Stimulated activated CD4-positive, alpha-beta T cell treated with anti-CD3 and anti-CD28 coated beads, Interleukin-12 subunit alpha, Interleukin-12 subunit beta, amount 100 ng/mL, for 4 hours (primary cell): ENCODE results near the gene OSM.
A peak's percentile ranks its signal among the peaks of the same experiment; 100 is the strongest.

Experiments
- DNase-seq: peaks from one replicate; pipeline ENCODE4 v3.0.0-alpha.2; 2020

The OSM gene

DNA sequence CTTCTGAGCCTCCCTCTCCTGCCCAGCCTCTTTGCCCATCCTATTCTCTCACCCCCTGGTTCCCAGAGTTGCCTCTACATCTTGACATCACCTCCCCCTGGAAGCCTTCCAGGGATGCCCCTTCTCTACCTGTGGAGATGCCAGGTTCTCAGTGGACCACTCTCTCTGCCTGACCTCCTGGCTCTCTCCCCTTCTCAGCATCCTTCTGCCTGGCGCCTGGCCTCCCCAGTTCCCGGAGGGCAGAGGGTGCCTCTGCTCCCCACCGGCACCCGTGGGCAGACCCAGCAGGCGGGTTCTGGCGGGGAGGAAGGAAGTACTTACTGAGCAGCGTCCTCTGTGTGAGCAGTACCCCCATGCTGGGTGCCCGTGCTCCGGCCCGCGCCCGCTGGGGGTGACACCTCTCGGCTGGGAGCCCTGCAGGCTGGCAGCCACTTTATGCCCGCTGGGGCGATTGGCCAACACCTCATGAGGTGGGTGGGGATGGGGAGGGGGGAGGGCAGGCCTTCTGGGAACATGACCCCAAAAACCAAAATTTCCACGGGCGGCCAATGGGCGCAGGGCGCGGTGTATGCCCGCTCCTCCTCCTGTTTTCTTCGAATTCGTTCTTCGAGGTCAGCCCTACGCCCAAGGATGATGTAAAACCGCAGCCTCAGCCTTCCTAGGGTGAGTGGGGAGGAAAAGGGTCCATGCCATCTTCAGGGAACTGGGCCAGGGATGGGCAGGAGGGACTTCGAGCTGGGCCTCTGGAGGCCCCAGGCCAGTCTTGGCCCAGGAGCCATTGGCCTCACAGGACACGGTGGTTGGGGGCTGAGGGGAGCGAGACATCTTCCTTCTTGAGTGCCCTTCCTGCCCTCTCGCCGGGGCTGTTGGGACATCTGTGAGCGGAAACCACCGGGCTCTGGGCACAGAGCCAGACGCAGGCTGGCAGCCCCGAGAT lies at the start of gene OSM:
OSM (minus strand) TSS at position 407 of the 937 bp plus-strand sequence; CDS start at position 355, 52 bp downstream.
- DNase-seq, result peak; percentile 57

DNA sequence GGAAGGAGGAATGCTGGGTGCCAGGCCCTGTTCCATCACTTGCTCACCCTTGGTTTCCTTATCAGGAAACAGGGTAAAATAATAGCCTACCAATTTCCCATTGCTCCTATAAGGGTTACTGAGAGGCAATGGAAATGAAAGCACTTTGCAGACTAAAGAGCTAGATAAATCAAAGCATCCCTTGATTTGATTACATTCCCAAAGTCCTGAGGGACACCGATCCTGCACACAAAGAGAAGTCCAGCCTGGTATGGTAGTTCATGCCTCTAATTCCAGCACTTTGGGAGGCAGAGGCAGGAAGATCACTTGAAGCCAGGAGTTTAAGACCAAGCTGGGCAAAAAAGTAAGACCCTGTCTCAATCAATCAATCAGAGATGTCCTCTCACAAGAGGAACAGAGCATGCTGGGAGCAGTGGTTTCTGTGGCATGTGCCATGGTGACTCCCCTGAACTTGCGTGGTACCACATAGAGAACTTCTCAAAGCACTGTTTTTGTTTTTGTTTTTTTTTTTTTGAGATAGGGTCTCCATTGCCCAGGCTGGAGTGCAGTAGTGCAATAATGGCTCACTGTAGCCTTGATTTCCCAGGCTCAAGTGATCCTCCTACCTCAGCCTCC lies 49.4 kb upstream of the OSM start:
- DNase-seq, result no peak

- no peak for DNase-seq
Observed at GRCh38 chr22:30314915-30315314, 48.3 kb upstream of the OSM start.

DNA sequence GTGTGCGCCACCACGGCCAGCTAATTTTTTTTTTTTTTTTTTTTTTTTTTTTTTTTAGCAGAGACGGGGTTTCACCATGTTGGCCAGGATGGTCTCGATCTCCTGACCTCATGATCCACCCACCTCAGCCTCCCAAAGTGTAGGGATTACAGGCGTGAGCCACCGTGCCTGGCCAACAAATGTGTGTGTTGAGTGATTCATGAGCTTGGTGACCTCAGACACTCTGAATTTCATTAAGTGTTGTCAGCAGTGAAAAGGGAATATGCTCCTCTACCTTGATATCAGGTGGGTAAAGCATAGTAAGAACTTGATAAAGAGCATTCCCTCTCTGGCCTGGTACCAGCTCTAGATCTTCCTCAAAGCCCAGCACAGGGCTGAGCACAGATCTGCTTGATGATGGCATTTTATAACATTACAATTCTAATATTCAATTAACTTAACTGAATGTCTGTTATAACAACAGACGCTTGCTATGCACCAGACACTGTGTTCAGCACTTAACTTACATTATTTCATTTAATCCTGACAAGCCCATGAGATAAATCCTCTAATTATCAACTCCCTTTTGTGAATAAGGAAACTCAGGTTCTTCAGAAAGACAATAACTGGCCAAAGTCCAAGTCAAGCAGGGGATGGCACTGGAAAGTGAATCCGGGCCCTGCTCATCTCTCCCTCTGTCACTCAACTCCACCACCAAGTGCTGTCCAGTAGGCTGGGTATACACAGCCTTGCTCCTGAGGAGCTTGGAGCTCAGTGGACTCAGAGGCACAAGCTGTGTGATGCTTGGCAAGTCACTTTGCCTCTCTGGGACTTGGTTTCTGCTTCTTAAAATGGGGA lies 47.1 kb upstream of the OSM start:
- no peak for DNase-seq

DNA sequence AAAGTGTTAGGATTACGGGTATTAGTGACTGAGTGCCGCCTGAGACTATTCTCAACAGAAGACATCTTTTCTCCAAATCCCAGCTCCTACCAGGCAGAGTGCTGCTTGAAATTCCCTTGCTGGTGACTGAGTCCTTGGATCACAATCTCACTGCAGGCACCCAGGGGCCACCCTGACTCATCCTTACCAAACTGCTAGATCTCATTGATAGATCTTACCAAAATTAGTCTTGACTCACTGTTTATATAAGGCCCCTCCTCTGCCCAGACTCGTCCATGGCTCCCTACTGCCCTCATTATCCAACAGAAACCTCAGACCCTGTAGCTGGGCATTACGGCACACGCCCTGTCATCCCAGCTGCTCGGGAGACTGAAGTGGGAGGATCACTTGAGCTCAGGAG lies 45.4 kb upstream of the OSM start:
- DNase-seq, result no peak

DNA sequence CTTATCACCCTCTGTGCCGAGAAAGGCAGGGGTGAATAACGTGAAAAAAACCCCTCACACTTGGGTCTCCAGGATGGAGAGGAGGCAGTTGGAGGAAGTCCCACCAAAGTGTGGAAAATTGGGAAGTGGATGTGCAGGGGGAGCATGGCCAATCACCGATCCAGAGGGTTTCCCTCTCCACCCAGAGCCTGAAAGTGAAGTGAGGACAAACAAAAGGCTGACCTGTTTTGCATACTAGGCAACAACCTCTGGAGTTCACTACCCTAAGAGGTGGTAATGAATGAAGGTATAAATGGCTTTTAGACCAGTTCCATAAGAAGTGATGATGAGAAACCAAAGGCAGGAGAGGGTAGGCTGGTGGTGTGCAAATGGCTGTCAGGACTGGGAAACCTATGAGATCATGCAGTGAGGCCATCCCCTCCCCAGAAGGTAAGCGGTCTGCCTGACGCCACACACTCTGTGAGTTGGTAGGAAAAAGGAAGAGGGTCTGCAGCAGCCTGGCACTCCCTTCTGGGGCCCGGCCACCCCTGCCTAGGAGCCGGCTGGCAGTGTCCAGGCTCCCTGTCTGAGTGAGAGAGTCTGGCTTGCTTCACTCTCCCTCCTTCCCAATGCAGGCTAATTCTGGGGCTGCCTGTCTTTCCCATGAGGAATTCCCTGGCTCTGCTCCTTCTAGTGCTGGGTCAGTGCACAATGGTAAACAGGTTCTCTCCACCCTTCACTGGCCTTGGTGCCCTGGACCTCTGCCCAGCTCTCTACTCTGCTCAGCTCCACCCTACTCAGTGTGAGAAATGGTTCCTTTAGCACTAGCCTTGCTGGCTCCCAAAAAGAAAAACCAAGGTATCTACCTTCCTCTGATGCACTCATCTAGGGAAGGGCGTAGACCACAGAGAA lies 44.5 kb upstream of the OSM start:
- no peak for DNase-seq

- no peak for DNase-seq
Observed at GRCh38 chr22:30309951-30310741, 43.5 kb upstream of the OSM start.

DNA sequence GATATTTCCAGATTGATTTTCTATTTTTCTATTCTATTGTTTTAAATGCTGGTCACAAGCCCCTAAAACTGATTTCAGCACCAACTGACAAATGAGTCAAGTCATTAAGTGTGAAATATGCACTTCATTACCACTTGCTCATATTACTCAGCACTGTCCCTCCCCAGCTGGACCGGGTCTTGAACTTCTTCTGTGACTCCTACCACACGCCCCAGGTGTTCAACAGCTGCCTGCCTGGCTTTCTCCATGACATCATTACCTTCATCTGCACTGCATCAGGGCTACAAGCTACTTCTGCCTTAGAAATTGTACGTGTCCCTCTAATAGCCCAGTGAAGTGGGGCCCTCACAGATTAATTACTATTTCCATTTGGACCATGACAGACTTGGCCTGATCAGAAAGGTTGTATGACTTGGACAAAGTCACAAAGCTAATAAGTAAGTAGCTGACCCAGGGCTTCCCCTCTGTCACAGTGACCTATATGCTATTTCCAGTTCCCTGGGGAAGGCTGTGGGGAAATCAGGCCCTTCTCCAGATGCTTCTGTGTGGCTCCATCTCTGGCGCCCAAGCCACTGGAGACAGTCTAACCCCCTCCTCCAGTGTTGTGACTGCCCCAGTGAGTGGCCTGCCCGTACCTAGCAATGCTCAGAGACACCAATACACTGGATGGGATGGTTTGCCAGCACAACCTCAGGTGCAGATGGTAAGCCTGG lies 42.0 kb upstream of the OSM start:
- DNase-seq, result no peak

DNA sequence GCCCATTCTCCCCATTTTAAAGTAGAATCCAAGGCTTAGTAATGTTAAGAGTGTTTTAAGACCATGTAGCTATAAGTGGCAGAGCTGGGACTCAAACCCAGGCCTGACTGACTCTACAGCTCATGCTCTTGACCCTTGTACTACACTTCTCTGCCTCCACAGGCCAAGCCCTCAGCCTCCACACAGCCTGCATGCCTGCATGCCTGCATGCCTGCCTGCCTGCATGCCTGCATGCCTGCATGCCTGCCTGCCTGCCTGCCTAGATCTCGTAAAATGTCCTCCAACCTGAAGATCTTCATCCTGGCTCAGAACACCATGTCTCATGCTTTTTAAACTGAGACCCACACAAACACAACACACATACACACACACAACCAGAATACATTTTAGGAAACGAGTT lies 41.4 kb upstream of the OSM start:
- DNase-seq, result no peak

- DNase-seq, result no peak
Observed at GRCh38 chr22:30307041-30307574, 40.5 kb upstream of the OSM start.

DNA sequence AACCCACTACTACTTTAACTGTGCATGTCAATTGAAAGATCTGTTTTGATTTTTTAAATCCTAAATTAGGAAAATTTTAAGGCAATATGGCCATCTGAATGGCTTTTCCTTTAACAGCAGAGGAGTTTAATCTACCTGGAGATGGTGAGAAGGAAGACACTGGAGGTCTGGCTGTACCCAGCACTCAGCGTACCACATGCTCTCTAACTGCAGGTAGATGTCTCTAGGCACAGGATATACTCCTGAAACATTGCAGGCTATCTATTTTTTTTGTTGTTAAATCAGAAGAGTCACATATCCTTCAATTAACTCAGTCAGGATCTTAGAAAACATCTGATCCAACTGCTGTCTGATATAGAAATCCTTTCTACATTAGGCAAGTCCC lies 40.0 kb upstream of the OSM start:
- DNase-seq, result no peak

DNA sequence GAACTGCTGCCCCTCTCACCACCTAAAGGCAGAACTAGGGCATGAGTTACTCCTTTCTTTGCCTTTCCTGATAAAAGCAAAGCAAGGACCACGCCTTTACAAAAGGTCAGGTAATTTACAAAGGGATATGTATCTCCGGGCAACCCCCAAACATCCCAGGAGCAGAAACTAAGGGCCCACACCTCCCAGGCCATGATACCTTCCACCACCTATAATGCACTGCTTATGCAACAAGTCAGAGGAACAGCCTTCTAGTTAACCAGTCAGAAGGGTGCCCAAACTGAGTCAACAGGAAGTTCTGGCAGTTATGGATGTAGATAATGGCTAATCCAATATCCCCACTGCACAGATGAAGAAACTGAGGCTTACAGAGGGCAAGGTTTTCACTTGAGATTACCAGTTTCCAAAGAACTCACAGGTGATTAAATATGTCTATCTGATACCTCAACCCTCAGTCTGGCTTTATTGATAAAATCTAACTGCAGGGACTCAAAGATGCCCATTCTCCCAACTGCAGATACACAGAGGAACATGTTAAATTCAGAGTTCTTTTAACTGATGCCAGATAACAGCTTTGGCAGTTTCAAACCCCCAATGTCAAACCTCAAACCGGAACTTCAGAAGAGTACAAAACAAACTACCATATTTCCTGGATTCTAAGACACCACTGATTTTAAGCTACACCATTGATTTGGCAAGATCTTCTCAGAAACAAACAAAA lies 39.4 kb upstream of the OSM start:
- no peak for DNase-seq

GRCh38 chr22:30305519-30305905 lies 38.9 kb upstream of the OSM start:
- no peak for DNase-seq

DNA sequence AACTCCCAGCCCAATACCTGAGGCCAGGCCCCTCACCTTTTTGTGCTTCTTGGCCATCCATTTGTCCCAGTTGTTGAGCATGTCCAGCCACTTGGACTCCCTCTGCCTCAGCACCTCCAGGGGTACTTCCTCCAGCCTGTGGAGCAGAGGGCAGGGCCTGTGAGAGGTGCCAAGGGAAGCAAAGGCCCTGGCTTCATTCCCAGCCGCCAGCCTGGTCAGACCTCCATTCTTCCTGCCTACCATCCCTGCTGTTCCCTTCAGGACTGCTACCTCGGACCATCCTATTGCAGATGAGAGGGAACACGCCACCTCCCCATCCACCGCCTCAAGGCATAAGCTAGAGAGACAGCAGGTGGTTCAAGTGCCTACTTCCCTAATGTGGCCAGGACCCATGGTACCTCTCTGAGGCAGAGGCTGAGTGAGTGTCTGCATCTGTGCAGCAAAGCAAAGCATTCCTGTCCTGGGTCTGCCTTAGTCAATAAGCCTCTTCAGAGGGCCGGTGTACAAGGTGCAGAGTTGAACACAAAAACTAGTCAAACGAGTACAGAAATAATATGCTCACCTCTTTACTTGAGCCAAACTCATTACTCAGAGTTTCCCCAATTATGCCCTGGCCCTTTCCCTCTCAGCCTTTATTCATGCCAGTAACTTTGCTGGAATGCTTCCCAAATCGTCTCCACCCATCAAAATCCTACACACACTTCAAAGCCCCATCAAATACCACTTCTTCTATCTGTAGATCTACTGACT lies 38.0 kb upstream of the OSM start:
- DNase-seq, result no peak

GRCh38 chr22:30302810-30303138 lies 36.1 kb upstream of the OSM start:
- DNase-seq, result no peak

DNA sequence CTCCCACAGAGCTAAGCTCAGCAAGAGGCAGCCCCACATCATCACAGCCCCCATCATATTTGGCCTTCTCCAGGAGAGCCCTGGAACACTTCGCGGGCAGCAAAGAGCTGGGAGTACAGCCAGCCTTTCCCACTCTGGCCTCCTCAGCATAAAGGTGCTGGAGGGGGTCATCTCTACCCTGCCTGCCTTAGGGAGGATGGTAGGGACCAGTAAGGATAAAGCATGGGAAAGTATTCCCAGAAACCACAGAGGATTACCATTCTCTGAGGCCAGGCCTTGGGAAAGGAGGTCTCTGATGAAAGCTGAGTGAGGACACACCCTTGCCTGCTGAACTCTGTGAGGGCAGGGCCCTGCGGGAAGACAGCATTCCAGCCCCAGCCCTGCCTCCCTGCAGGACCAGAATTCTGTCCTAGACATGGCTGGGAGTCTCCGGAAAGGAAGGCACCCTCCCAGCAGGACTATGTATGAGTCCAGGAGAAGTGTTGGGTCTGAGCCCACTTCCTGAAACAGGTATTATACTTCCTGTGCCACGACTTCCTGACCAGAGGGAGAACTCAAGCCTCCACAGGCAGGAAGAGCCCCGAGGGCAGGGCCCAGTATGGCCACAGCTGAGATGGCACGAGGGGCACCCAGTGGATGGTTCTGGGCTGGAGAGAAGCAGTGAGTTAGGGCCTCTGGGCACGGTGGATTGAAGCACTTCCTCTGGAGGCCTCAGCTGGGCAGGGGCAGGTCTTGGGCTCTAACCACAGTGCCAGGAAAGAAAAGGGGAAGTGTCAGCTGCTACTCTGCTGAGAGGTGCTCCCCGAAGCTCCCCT lies 35.6 kb upstream of the OSM start:
- DNase-seq, result no peak

DNA sequence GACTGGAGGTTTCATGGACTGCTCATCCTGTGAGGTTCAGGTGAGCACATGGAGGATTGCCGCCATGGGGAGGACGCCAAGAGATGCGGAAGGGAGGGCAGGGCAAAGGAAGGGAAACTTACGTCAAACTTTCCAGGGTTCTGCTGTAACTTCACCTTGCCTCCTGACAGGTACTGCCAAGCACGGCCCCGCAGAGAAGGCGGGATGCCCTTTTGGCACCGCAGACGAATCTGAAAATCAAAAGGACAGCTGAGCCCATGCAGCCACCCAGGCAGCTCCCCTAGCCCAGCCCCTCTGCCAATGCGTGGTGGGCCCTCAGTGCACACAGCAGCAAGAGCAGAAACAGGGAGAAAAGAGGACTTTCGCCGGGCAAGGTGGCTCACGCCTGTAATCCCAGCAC lies 32.7 kb upstream of the OSM start:
- no peak for DNase-seq

DNA sequence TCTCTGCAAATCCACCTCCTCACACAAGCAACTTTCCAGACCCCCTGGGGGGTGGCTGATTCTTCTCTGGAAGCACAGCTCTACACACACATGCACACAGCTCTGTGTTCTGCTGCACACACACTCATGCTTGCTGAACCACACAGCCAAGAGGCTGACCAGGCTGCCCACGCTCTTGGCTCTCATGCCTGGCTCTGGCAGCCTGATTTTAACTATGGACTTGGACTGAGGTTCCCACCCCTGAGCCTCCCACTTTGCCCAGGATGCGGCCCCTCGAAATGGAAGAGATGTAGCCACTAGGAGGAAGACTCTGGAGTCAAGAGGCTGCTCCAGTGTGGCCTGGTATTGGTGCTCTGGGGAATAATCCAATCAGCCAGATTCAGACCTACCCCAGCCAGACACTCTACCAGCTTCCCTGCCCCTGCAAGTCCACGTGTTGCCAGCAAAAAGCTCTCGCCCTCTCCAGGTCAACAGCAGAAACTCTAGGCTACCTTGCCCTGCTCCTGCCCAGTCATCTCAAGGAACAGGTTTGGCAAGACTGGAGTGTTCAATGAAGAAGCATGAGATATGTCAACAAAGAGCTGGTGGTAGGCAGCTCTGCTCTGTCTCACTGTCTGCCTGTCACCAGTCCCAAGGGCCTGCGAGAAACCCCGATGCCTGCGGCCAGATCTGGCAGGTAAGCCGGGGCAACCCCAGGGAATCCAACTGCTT lies 31.5 kb upstream of the OSM start:
- no peak for DNase-seq
